Right lobe of liver (tissue), 6 donors: ENCODE results near the gene KASH5. TPM values are rescaled to one million over a fixed set of nuclear protein-coding genes. Genes with fewer than 3 reads are reported as not detected.

Experiments used
- ATAC-seq, 4 donors: fragments of 200-7000 bp; cut with Tn5 transposase; one replicate each; pipeline ENCODE4 v1.9.1; 2020; ENCODE audit warnings: mild to moderate bottlenecking in 4 of 4, moderate library complexity in 4 of 4
- DNase-seq, 3 donors: peaks; one replicate each; pipeline ENCODE4 v3.0.0-alpha.2; 2020
- H3K27ac ChIP-seq, 3 donors: fragments of 200-600 bp; one replicate each; pipeline ENCODE4 v1.8.0; 2022
- H3K27me3 ChIP-seq, 2 donors: fragments of 200-600 bp; one replicate each; pipeline ENCODE4 v1.8.0; 2022
- H3K36me3 ChIP-seq, 4 donors: fragments of 200-600 bp; sonication (generic) in 1 of 4; one replicate each; pipeline versions ENCODE4 v1.5.1 to v1.8.0; 2017 to 2022; ENCODE audit warnings: control low read depth in 1 of 4
- H3K4me1 ChIP-seq, 4 donors: fragments of 200-600 bp; sonication (generic) in 1 of 4; one replicate each; pipeline versions ENCODE4 v1.5.1 to v1.8.0; 2017 to 2022; ENCODE audit warnings: control low read depth in 1 of 4
- H3K4me3 ChIP-seq, 3 donors: fragments of 200-600 bp; one replicate each; pipeline ENCODE4 v1.8.0; 2022
- H3K9me3 ChIP-seq, 4 donors: fragments of 200-600 bp; sonication (generic) in 1 of 4; one replicate each; pipeline versions ENCODE4 v1.5.1 to v1.8.0; 2017 to 2022; ENCODE audit warnings: control low read depth in 1 of 4
- POLR2A ChIP-seq: fragments of 450-650 bp; IDR thresholded peaks from one replicate; pipeline ENCODE4 v1.6.1; 2017; ENCODE audit warnings: antibody characterized with exemption, mild to moderate bottlenecking
- WGBS: methylation state at CpG from one replicate; pipeline ENCODE4 v1.1.6; 2018; ENCODE audit warnings: low coverage, low lambda C conversion rate; ENCODE audit not compliant: insufficient coverage; ENCODE audit errors: missing lambda C conversion rate; 5-methylcytosine and 5-hydroxymethylcytosine counted together
- intact Hi-C, 2 donors: fragments of 100-400 bp; cut with DNase I; formaldehyde crosslinking; loops; one replicate each; pipeline versions ENCODE4 v1.11.2 to v1.14.1; 2022
- total RNA-seq, 6 experiments: library from RNA; depleted of rRNA in 2 of 6; stranded (reverse); fragments of >200 nt in 2 of 6; fragmentation: NEBNext Ultra II Directional in 3 of 6; extraction: Animal tissue kit (Norgen Biotek cat#: 25700) in 3 of 6; gene quantifications; one replicate each; pipeline versions ENCODE4 v1.1.0 to v1.2.4, GENCODE V29; 2016 to 2023
- TF ChIP-seq, protein P1 (sequence below), 4 donors: fragments of 200-600 bp in 3 of 4; fragments of 450-650 bp in 1 of 4; IDR thresholded peaks; one replicate each; pipeline versions ENCODE4 v1.5.1 to v1.8.0; 2016 to 2022; ENCODE audit warnings: antibody characterized with exemption in 4 of 4, mild to moderate bottlenecking in 2 of 4
- donor health status: DM: no; HTN: yes; CAD: no.
- donor health status: DM: no; HTN: no; CAD: no.
- donor health status: DM: no; HTN: no; CAD: no.
- donor health status: DM: no; HTN: yes; CAD: no.
- donor health status: DM: no; HTN: yes; CAD: no.

The KASH5 gene
- total RNA-seq, 6 experiments from 2014 or later, result 0.32 TPM; not detected in 5

GRCh38 chr19:49441210-49441959 lies 53.3 kb downstream of the KASH5 start, which contains the start of gene SLC17A7:
Gene SLC17A7 (minus strand): TSS chr19:49441527. CDS start chr19:49441379, 148 bp downstream.
- DNase-seq, result no peak
- H3K9me3 ChIP-seq, result no peaks in the 10 kb centered on the region
- no peaks in the 10 kb centered on the region for H3K36me3 ChIP-seq
- intact Hi-C loops, result no loop called here
- no peak within 1 kb of the TSS for H3K27ac ChIP-seq
- TF ChIP-seq, protein P1, sequence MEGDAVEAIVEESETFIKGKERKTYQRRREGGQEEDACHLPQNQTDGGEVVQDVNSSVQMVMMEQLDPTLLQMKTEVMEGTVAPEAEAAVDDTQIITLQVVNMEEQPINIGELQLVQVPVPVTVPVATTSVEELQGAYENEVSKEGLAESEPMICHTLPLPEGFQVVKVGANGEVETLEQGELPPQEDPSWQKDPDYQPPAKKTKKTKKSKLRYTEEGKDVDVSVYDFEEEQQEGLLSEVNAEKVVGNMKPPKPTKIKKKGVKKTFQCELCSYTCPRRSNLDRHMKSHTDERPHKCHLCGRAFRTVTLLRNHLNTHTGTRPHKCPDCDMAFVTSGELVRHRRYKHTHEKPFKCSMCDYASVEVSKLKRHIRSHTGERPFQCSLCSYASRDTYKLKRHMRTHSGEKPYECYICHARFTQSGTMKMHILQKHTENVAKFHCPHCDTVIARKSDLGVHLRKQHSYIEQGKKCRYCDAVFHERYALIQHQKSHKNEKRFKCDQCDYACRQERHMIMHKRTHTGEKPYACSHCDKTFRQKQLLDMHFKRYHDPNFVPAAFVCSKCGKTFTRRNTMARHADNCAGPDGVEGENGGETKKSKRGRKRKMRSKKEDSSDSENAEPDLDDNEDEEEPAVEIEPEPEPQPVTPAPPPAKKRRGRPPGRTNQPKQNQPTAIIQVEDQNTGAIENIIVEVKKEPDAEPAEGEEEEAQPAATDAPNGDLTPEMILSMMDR (IDR thresholded peaks at IDR 0.05), result no peak
- no peak for TF ChIP-seq POLR2A
- no peaks in the 10 kb centered on the region for H3K27me3 ChIP-seq
- no peak for ATAC-seq
- 12% methylated on average over 9 of the region's 56 CpGs for WGBS
- H3K4me1 ChIP-seq, result no peaks in the 10 kb centered on the region
- no peak within 1 kb of the TSS for H3K4me3 ChIP-seq

DNA sequence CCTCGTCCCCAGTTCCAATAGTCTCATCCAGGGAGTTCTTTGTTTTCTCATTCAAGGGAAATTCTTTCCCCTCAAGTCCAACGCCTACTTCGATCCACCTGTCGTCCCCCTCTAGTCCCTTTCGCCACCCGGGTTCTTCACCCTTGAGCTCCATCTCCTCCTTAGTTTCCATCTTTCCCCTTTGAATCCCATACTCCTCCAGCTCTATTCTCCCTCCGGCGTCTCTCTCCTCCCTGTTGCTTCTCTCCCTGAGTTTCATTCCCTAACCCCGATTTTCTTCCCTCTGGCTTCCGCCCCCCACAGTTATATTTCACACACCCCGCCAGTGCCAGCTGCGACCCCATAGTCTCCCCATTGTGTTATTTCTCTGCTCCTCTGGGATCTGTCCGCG lies 53.9 kb downstream of the KASH5 start:
- Histone ChIP-seq H3K4me3 (no peak overlapping the region), H3K9me3 (no peaks in the 10 kb centered on the region), H3K27ac (no peak overlapping the region), H3K36me3 (peaks cover 0 to 3% (median 0%) of the 10 kb centered on the region in 4 donors), H3K4me1 (no peaks in the 10 kb centered on the region), H3K27me3 (no peaks in the 10 kb centered on the region)
- ATAC-seq (no peak), DNase-seq (no peak)
- intact Hi-C loops, result loop anchor here in 1 of 2 donors (2.0 kb wide), 1 partner anchor 49 kb away; no protein-coding TSS in a partner anchor
- WGBS, result 22% methylated on average over 14 of the region's 14 CpGs
- TF ChIP-seq, protein P1 (IDR thresholded peaks at IDR 0.05), result no peak
- no peak for TF ChIP-seq POLR2A

GRCh38 chr19:49442354-49442753 lies 54.3 kb downstream of the KASH5 start:
- WGBS, result 6% methylated on average over 11 of the region's 11 CpGs

GRCh38 chr19:49442771-49443365 lies 54.8 kb downstream of the KASH5 start:
- intact Hi-C loops, result loop anchor here in 1 of 2 donors (2.0 kb wide), 1 partner anchor 50 kb away; no protein-coding TSS in a partner anchor

More at GRCh38 chr19:49442354-49442753, 54.3 kb downstream of the KASH5 start:
- ATAC-seq (peak in 1 of 4 donors; percentile 1), DNase-seq (no peak)
- intact Hi-C loops, result loop anchor here in 1 of 2 donors (2.0 kb wide), 1 partner anchor 50 kb away; no protein-coding TSS in a partner anchor
- TF ChIP-seq, protein P1 (IDR thresholded peaks at IDR 0.05), result no peak
- TF ChIP-seq POLR2A, result no peak
- H3K27ac ChIP-seq, result no peak overlapping the region
- no peaks in the 10 kb centered on the region for H3K9me3 ChIP-seq
- no peaks in the 10 kb centered on the region for H3K27me3 ChIP-seq
- no peaks in the 10 kb centered on the region for H3K4me1 ChIP-seq
- peaks cover 0 to 3% (median 2%) of the 10 kb centered on the region in 4 donors for H3K36me3 ChIP-seq
- no peak overlapping the region for H3K4me3 ChIP-seq

More at GRCh38 chr19:49442771-49443365, 54.8 kb downstream of the KASH5 start:
- no peaks in the 10 kb centered on the region for H3K27me3 ChIP-seq
- H3K4me1 ChIP-seq, result no peaks in the 10 kb centered on the region
- 4% methylated on average over 29 of the region's 43 CpGs for WGBS
- ATAC-seq, result peak; percentile 71 to 83 (median 79)
- peaks cover 0 to 3% (median 2%) of the 10 kb centered on the region in 4 donors for H3K36me3 ChIP-seq
- H3K9me3 ChIP-seq, result no peaks in the 10 kb centered on the region
- DNase-seq, result peak; percentile 95 to 97 (median 97)
- peak; percentile 28 for TF ChIP-seq POLR2A
- TF ChIP-seq, protein P1 (IDR thresholded peaks at IDR 0.05), result no peak
- peak overlapping the region; percentile 70 to 80 (median 76) for H3K4me3 ChIP-seq
- peak overlapping the region; percentile 2 to 40 (median 35) for H3K27ac ChIP-seq
